GM12878 (cell line): ENCODE data around the gene SARS1. TPM values are rescaled to one million over a fixed set of nuclear protein-coding genes. Genes with fewer than 3 reads are reported as not detected.

ENCODE experiments used
- ATAC-seq: fragments of 200-7000 bp; cut with Tn5 transposase; 3 replicates; pipeline ENCODE4 v1.9.1; 2020; ENCODE audit warnings: mild to moderate bottlenecking, moderate library complexity
- BruUV-seq: library from RNA; stranded (reverse); fragments of 400-500 nt; replicated peaks from 2 replicates; lab custom pipeline; 2021; lab: Mats Ljungman, UMichigan
- CTCF ChIA-PET: fragments of 300-600 bp; sonication (Branson Sonifier 250); formaldehyde crosslinking; extraction: SDS; loops from one replicate; lab custom pipeline; 2021; ENCODE audit warnings: inconsistent platforms; lab: Yijun Ruan, JAX
- POLR2A ChIA-PET: fragments of 350-600 bp; formaldehyde crosslinking; extraction: SDS; loops from one replicate; lab custom pipeline; 2021; ENCODE audit warnings: inconsistent platforms; lab: Charles Lee
- RAD21 ChIA-PET: fragments of 300-600 bp; sonication (Branson Sonifier 250); formaldehyde crosslinking; loops from one replicate; lab custom pipeline; 2023; ENCODE audit warnings: antibody characterized with exemption; ENCODE audit not compliant: unreplicated experiment; lab: Charles Lee
- SMC1A ChIA-PET: fragments of 300-600 bp; sonication (Branson Sonifier 250); formaldehyde crosslinking; loops from one replicate; lab custom pipeline; 2023; ENCODE audit not compliant: unreplicated experiment, uncharacterized antibody; lab: Charles Lee
- DNase-seq: peaks from one replicate; pipeline ENCODE4 v3.0.0-alpha.2; 2011; ENCODE audit warnings: low read depth, low spot score
- FAIRE-seq: peaks from 3 replicates; lab custom pipeline; 2011; peaks lifted over from hg19 to GRCh38; lab: Jason Lieb, UNC
- H2AFZ ChIP-seq: 2 replicates; pipeline ENCODE4 v1.6.0; 2011; ENCODE audit warnings: low read depth, low read length, control low read depth; ENCODE audit not compliant: control insufficient read depth
- H3K27ac ChIP-seq: 2 replicates; pipeline ENCODE4 v1.5.1; 2011; ENCODE audit warnings: control low read depth; ENCODE audit not compliant: control insufficient read depth, insufficient read depth
- H3K27me3 ChIP-seq, 2 experiments: replicated peaks in 1 of 2; 2 replicates each; pipeline versions ENCODE4 v1.6.0 to v1.6.1; 2011; ENCODE audit warnings: low read length in 1 of 2; ENCODE audit not compliant: control insufficient read depth in 2 of 2, insufficient read depth in 2 of 2
- H3K36me3 ChIP-seq, 2 experiments: 2 replicates each; pipeline ENCODE4 v1.5.1; 2011; ENCODE audit warnings: low read length in 1 of 2; ENCODE audit not compliant: control insufficient read depth in 2 of 2, insufficient read depth in 2 of 2
- H3K4me1 ChIP-seq: 2 replicates; pipeline ENCODE4 v1.6.1; 2011; ENCODE audit warnings: mild to moderate bottlenecking, low read length, moderate library complexity, mixed read lengths; ENCODE audit not compliant: control insufficient read depth, insufficient read depth
- H3K4me2 ChIP-seq: 2 replicates; pipeline ENCODE4 v1.6.0; 2011; ENCODE audit warnings: control low read depth; ENCODE audit not compliant: control insufficient read depth, insufficient read depth
- H3K4me3 ChIP-seq: fragments of 200-600 bp; sonication (generic); 2 replicates; pipeline ENCODE4 v1.5.1; 2016
- H3K79me2 ChIP-seq: 2 replicates; pipeline ENCODE4 v1.6.0; 2011; ENCODE audit warnings: low read length; ENCODE audit not compliant: control insufficient read depth, insufficient read depth
- H3K9ac ChIP-seq: 2 replicates; pipeline ENCODE4 v1.8.0; 2011; ENCODE audit warnings: low read length, control low read depth, mixed read lengths; ENCODE audit not compliant: control insufficient read depth, insufficient read depth
- H3K9me3 ChIP-seq: replicated peaks from 3 replicates; pipeline ENCODE4 v1.5.1; 2011; ENCODE audit warnings: mild to moderate bottlenecking, low read length; ENCODE audit not compliant: control insufficient read depth, insufficient read depth
- H4K20me1 ChIP-seq: 2 replicates; pipeline ENCODE4 v1.6.0; 2011; ENCODE audit not compliant: control insufficient read depth, insufficient read depth
- HDAC2 ChIP-seq: fragments of 200-600 bp; sonication (generic); IDR thresholded peaks from 2 replicates; pipeline ENCODE4 v1.6.1; 2017
- HSF1 ChIP-seq: fragments of 150-350 bp; IDR thresholded peaks from 2 replicates; pipeline ENCODE4 v1.6.1; 2014; ENCODE audit warnings: mild to moderate bottlenecking, low read depth, low read length
- IRF4 ChIP-seq: IDR thresholded peaks from 2 replicates; pipeline ENCODE4 v1.6.1; 2011; ENCODE audit warnings: low read depth, low read length
- JUND ChIP-seq: IDR thresholded peaks from 2 replicates; pipeline ENCODE4 v1.6.1; 2012; ENCODE audit warnings: low read depth, mild to moderate bottlenecking, low read length, improper control_type of control experiment, moderate library complexity
- NR2C2 ChIP-seq: IDR thresholded peaks from 2 replicates; pipeline ENCODE4 v1.6.1; 2011; ENCODE audit warnings: borderline replicate concordance, low read depth; ENCODE audit not compliant: control insufficient read depth, insufficient read length
- PRDM15 ChIP-seq: fragments of 450-650 bp; formaldehyde crosslinking; IDR thresholded peaks from 2 replicates; pipeline ENCODE4 v1.4.0; 2020; ENCODE audit warnings: mild to moderate bottlenecking, moderate library complexity
- ZNF24 ChIP-seq: fragments of 450-650 bp; IDR thresholded peaks from 2 replicates; pipeline ENCODE4 v1.6.1; 2017; ENCODE audit warnings: antibody characterized with exemption, mild to moderate bottlenecking
- WGBS: methylation state at CpG from one replicate; pipeline ENCODE4 v1.1.6; 2016; ENCODE audit warnings: low lambda C conversion rate; ENCODE audit not compliant: insufficient replicate concordance, insufficient coverage; ENCODE audit errors: missing lambda C conversion rate; 5-methylcytosine and 5-hydroxymethylcytosine counted together
- in situ Hi-C: fragments of 300-500 bp; cut with MboI; formaldehyde crosslinking; loops from 9 replicates; pipeline ENCODE4 v1.14.3; 2018; ENCODE audit warnings: mixed read lengths
- intact Hi-C: fragments of 100-400 bp; cut with micrococcal nuclease; formaldehyde crosslinking; loops from one replicate; pipeline ENCODE4 v1.14.2; 2022; ENCODE audit not compliant: unreplicated experiment
- polyA plus RNA-seq, 11 experiments: library from polyadenylated mRNA; depleted of rRNA in 4 of 11; unstranded in 6 of 11; stranded (reverse) in 5 of 11; fragments of >200 nt; fragmentation: Nextera tagmentation in 4 of 11; fragmentation: Illumina TruSeq in 1 of 11; extraction: Ambion mirVana in 4 of 11; extraction: Trizol in 1 of 11; gene quantifications; 1 replicate in 1 of 11; 2 replicates in 10 of 11; pipeline versions ENCODE4 v1.2.1 to v1.2.3, GENCODE V29; 2011 to 2016; ENCODE audit warnings: inconsistent platforms in 2 of 11, missing spikeins in 2 of 11, low read depth in 1 of 11
- total RNA-seq, 4 experiments: library from RNA; depleted of rRNA in 3 of 4; stranded (reverse); fragments of >200 nt in 3 of 4; fragmentation: Illumina TruSeq in 1 of 4; extraction: Trizol in 1 of 4; gene quantifications; 2 replicates each; pipeline versions ENCODE4 v1.2.1 to v1.2.3, GENCODE V29; 2013 to 2021

Gene SARS1
- total and polyA plus RNA-seq, 10 of the 15 experiments (the other 5 are each of a cell fraction or from before 2014, with no cell fraction given) = 103 to 202 (median 138) TPM

- H3K4me2 ChIP-seq = no peak overlapping the region
- WGBS = 22% methylated on average over 7 of the region's 7 CpGs
- H3K9ac ChIP-seq = no peak overlapping the region
- ChIA-PET POLR2A (no interaction called here), RAD21 (no interaction called here), SMC1A (interaction anchor here (1.5 kb wide), 1 partner anchor 324 kb away, joined by 3 read pairs; no protein-coding TSS in a partner anchor), CTCF (interaction anchor here (0.7 to 3.7 kb wide), 4 partner anchors 9 to 292 kb away, joined by 3 to 14 read pairs (median 5); no protein-coding TSS in a partner anchor)
- DNase-seq (no peak), FAIRE-seq (no peak)
- no peaks in the 10 kb centered on the region for H4K20me1 ChIP-seq
- H3K4me3 ChIP-seq = no peak overlapping the region
- H3K36me3 ChIP-seq = no peaks in the 10 kb centered on the region
- BruUV-seq = no TSS peak
- H2AFZ ChIP-seq = no peak overlapping the region
- H3K4me1 ChIP-seq = no peaks in the 10 kb centered on the region
- TF ChIP-seq JUND (no peak), PRDM15 (no peak), IRF4 (no peak), ZNF24 (no peak), HSF1 (no peak), NR2C2 (no peak), HDAC2 (no peak)
- TF ChIP-seq, all 136 proteins: peak for 0
- in situ Hi-C loops (no loop called here), intact Hi-C loops (no loop called here)
- H3K9me3 ChIP-seq = no peaks in the 10 kb centered on the region
- no peak for ATAC-seq
- no peaks in the 10 kb centered on the region for H3K79me2 ChIP-seq
- H3K27me3 ChIP-seq = no peaks in the 10 kb centered on the region; a peak in 1 of 4 replicates
- H3K27ac ChIP-seq = no peak overlapping the region
Measured at GRCh38 chr1:109208394-109208793, 5.3 kb upstream of the SARS1 start.
